Measurements from ENCODE around the gene ATP2C2.

- TF ChIP-seq CTCF (IDR thresholded peaks at IDR 0.05) (no peak), EZH2phosphoT487 (IDR thresholded peaks at IDR 0.05) (no peak), EZH2 (IDR thresholded peaks at IDR 0.05) (no peak)
Observed at GRCh38 chr16:84349862-84350684, 18.3 kb upstream of the ATP2C2 start.

Measured in neural progenitor cell (in vitro differentiated cells).